GM12878 (cell line): ENCODE results near the gene MPHOSPH6. TPM values are rescaled to one million over a fixed set of nuclear protein-coding genes. Genes with fewer than 3 reads are reported as not detected.

ENCODE experiments used
- ATAC-seq: fragments of 200-7000 bp; cut with Tn5 transposase; 3 replicates; pipeline ENCODE4 v1.9.1; 2020; ENCODE audit warnings: mild to moderate bottlenecking, moderate library complexity
- BruUV-seq: library from RNA; stranded (reverse); fragments of 400-500 nt; replicated peaks from 2 replicates; lab custom pipeline; 2021; lab: Mats Ljungman, UMichigan
- CTCF ChIA-PET: fragments of 300-600 bp; sonication (Branson Sonifier 250); formaldehyde crosslinking; extraction: SDS; loops from one replicate; lab custom pipeline; 2021; ENCODE audit warnings: inconsistent platforms; lab: Yijun Ruan, JAX
- POLR2A ChIA-PET: fragments of 350-600 bp; formaldehyde crosslinking; extraction: SDS; loops from one replicate; lab custom pipeline; 2021; ENCODE audit warnings: inconsistent platforms; lab: Charles Lee
- RAD21 ChIA-PET: fragments of 300-600 bp; sonication (Branson Sonifier 250); formaldehyde crosslinking; loops from one replicate; lab custom pipeline; 2023; ENCODE audit warnings: antibody characterized with exemption; ENCODE audit not compliant: unreplicated experiment; lab: Charles Lee
- SMC1A ChIA-PET: fragments of 300-600 bp; sonication (Branson Sonifier 250); formaldehyde crosslinking; loops from one replicate; lab custom pipeline; 2023; ENCODE audit not compliant: unreplicated experiment, uncharacterized antibody; lab: Charles Lee
- DNase-seq: peaks from one replicate; pipeline ENCODE4 v3.0.0-alpha.2; 2011; ENCODE audit warnings: low read depth, low spot score
- FAIRE-seq: peaks from 3 replicates; lab custom pipeline; 2011; peaks lifted over from hg19 to GRCh38; lab: Jason Lieb, UNC
- H2AFZ ChIP-seq: 2 replicates; pipeline ENCODE4 v1.6.0; 2011; ENCODE audit warnings: low read depth, low read length, control low read depth; ENCODE audit not compliant: control insufficient read depth
- H3K27ac ChIP-seq: 2 replicates; pipeline ENCODE4 v1.5.1; 2011; ENCODE audit warnings: control low read depth; ENCODE audit not compliant: control insufficient read depth, insufficient read depth
- H3K27me3 ChIP-seq, 2 experiments: replicated peaks in 1 of 2; 2 replicates each; pipeline versions ENCODE4 v1.6.0 to v1.6.1; 2011; ENCODE audit warnings: low read length in 1 of 2; ENCODE audit not compliant: control insufficient read depth in 2 of 2, insufficient read depth in 2 of 2
- H3K36me3 ChIP-seq, 2 experiments: 2 replicates each; pipeline ENCODE4 v1.5.1; 2011; ENCODE audit warnings: low read length in 1 of 2; ENCODE audit not compliant: control insufficient read depth in 2 of 2, insufficient read depth in 2 of 2
- H3K4me1 ChIP-seq: 2 replicates; pipeline ENCODE4 v1.6.1; 2011; ENCODE audit warnings: mild to moderate bottlenecking, low read length, moderate library complexity, mixed read lengths; ENCODE audit not compliant: control insufficient read depth, insufficient read depth
- H3K4me2 ChIP-seq: 2 replicates; pipeline ENCODE4 v1.6.0; 2011; ENCODE audit warnings: control low read depth; ENCODE audit not compliant: control insufficient read depth, insufficient read depth
- H3K4me3 ChIP-seq: fragments of 200-600 bp; sonication (generic); 2 replicates; pipeline ENCODE4 v1.5.1; 2016
- H3K79me2 ChIP-seq: 2 replicates; pipeline ENCODE4 v1.6.0; 2011; ENCODE audit warnings: low read length; ENCODE audit not compliant: control insufficient read depth, insufficient read depth
- H3K9ac ChIP-seq: 2 replicates; pipeline ENCODE4 v1.8.0; 2011; ENCODE audit warnings: low read length, control low read depth, mixed read lengths; ENCODE audit not compliant: control insufficient read depth, insufficient read depth
- H3K9me3 ChIP-seq: replicated peaks from 3 replicates; pipeline ENCODE4 v1.5.1; 2011; ENCODE audit warnings: mild to moderate bottlenecking, low read length; ENCODE audit not compliant: control insufficient read depth, insufficient read depth
- H4K20me1 ChIP-seq: 2 replicates; pipeline ENCODE4 v1.6.0; 2011; ENCODE audit not compliant: control insufficient read depth, insufficient read depth
- ATF3 ChIP-seq: IDR thresholded peaks from 2 replicates; pipeline ENCODE4 v1.6.1; 2011; ENCODE audit warnings: low read depth, mild to moderate bottlenecking, low read length, moderate library complexity, borderline replicate concordance; ENCODE audit errors: extremely low read depth
- CREB1 ChIP-seq: IDR thresholded peaks from 2 replicates; pipeline ENCODE4 v1.6.1; 2012; ENCODE audit warnings: low read depth, mild to moderate bottlenecking, inconsistent platforms
- EGR1 ChIP-seq, 2 experiments: IDR thresholded peaks; 1 replicate in 1 of 2; 2 replicates in 1 of 2; pipeline ENCODE4 v1.6.1; 2011 to 2012; ENCODE audit warnings: low read depth in 2 of 2, low read length in 2 of 2, borderline replicate concordance in 1 of 2, mild to moderate bottlenecking in 1 of 2, moderate library complexity in 1 of 2
- ESRRA ChIP-seq: IDR thresholded peaks from 2 replicates; pipeline ENCODE4 v1.6.1; 2012; ENCODE audit warnings: mild to moderate bottlenecking, low read length, improper control_type of control experiment
- ETV6 ChIP-seq, 2 experiments: fragments of 450-650 bp in 1 of 2; IDR thresholded peaks in 1 of 2; conservative IDR thresholded peaks in 1 of 2; 2 replicates each; pipeline ENCODE4 v1.6.1; 2014; ENCODE audit warnings: antibody characterized with exemption in 1 of 2, borderline replicate concordance in 1 of 2, low read depth in 1 of 2, mild to moderate bottlenecking in 1 of 2, moderate library complexity in 1 of 2
- FOS ChIP-seq: IDR thresholded peaks from 3 replicates; pipeline ENCODE4 v1.6.1; 2011; ENCODE audit warnings: borderline replicate concordance; ENCODE audit not compliant: insufficient read length; ENCODE audit errors: extremely low read depth
- FOXK2 ChIP-seq: fragments of 450-650 bp; IDR thresholded peaks from 2 replicates; pipeline ENCODE4 v1.6.1; 2017; ENCODE audit warnings: mild to moderate bottlenecking, moderate library complexity
- HDAC6 ChIP-seq: fragments of 200-600 bp; sonication (generic); IDR thresholded peaks from one replicate; pipeline ENCODE4 v1.8.0; 2017; ENCODE audit warnings: antibody characterized with exemption; ENCODE audit not compliant: unreplicated experiment
- NFXL1 ChIP-seq: fragments of 450-650 bp; IDR thresholded peaks from 2 replicates; pipeline ENCODE4 v1.6.1; 2017; ENCODE audit warnings: antibody characterized with exemption, mild to moderate bottlenecking, borderline replicate concordance
- NR2C1 ChIP-seq: fragments of 450-650 bp; IDR thresholded peaks from 2 replicates; pipeline ENCODE4 v1.6.1; 2017; ENCODE audit warnings: antibody characterized with exemption, mild to moderate bottlenecking, moderate library complexity
- PAX5 ChIP-seq: IDR thresholded peaks from 2 replicates; pipeline ENCODE4 v1.6.1; 2011; ENCODE audit warnings: low read depth, low read length, borderline replicate concordance
- REST ChIP-seq: IDR thresholded peaks from 2 replicates; pipeline ENCODE4 v1.6.1; 2012; ENCODE audit warnings: mild to moderate bottlenecking, low read depth, low read length
- ZNF24 ChIP-seq: fragments of 450-650 bp; IDR thresholded peaks from 2 replicates; pipeline ENCODE4 v1.6.1; 2017; ENCODE audit warnings: antibody characterized with exemption, mild to moderate bottlenecking
- WGBS: methylation state at CpG from one replicate; pipeline ENCODE4 v1.1.6; 2016; ENCODE audit warnings: low lambda C conversion rate; ENCODE audit not compliant: insufficient replicate concordance, insufficient coverage; ENCODE audit errors: missing lambda C conversion rate; 5-methylcytosine and 5-hydroxymethylcytosine counted together
- in situ Hi-C: fragments of 300-500 bp; cut with MboI; formaldehyde crosslinking; loops from 9 replicates; pipeline ENCODE4 v1.14.3; 2018; ENCODE audit warnings: mixed read lengths
- intact Hi-C: fragments of 100-400 bp; cut with micrococcal nuclease; formaldehyde crosslinking; loops from one replicate; pipeline ENCODE4 v1.14.2; 2022; ENCODE audit not compliant: unreplicated experiment
- polyA plus RNA-seq, 11 experiments: library from polyadenylated mRNA; depleted of rRNA in 4 of 11; unstranded in 6 of 11; stranded (reverse) in 5 of 11; fragments of >200 nt; fragmentation: Nextera tagmentation in 4 of 11; fragmentation: Illumina TruSeq in 1 of 11; extraction: Ambion mirVana in 4 of 11; extraction: Trizol in 1 of 11; gene quantifications; 1 replicate in 1 of 11; 2 replicates in 10 of 11; pipeline versions ENCODE4 v1.2.1 to v1.2.3, GENCODE V29; 2011 to 2016; ENCODE audit warnings: inconsistent platforms in 2 of 11, missing spikeins in 2 of 11, low read depth in 1 of 11
- total RNA-seq, 4 experiments: library from RNA; depleted of rRNA in 3 of 4; stranded (reverse); fragments of >200 nt in 3 of 4; fragmentation: Illumina TruSeq in 1 of 4; extraction: Trizol in 1 of 4; gene quantifications; 2 replicates each; pipeline versions ENCODE4 v1.2.1 to v1.2.3, GENCODE V29; 2013 to 2021

Gene MPHOSPH6
- total and polyA plus RNA-seq, 10 of the 15 experiments (the other 5 are each of a cell fraction or from before 2014, with no cell fraction given), result 8.9 to 39.6 (median 19.8) TPM

GRCh38 chr16:82108774-82109173, 61.2 kb downstream of the MPHOSPH6 start:
- Histone ChIP-seq H3K4me3 (no peak overlapping the region), H2AFZ (no peak overlapping the region), H3K27me3 (peaks cover 0 to 2% of the 10 kb centered on the region in 2 experiments; a peak in 2 of 4 replicates), H3K9me3 (no peaks in the 10 kb centered on the region), H3K79me2 (no peaks in the 10 kb centered on the region), H3K4me2 (no peak overlapping the region), H4K20me1 (peaks cover 2% of the 10 kb centered on the region; the same call in 1 of the 2 replicates), H3K27ac (no peak overlapping the region), H3K4me1 (no peaks in the 10 kb centered on the region)
- 54% methylated on average over 6 of the region's 6 CpGs for WGBS
- in situ Hi-C loops, result no loop called here
- intact Hi-C loops, result no loop called here
- ChIA-PET SMC1A (no interaction called here), CTCF (no interaction called here), POLR2A (no interaction called here)
- DNase-seq (no peak), FAIRE-seq (no peak), ATAC-seq (no peak)
- no TSS peak for BruUV-seq
- no peak for TF ChIP-seq ESRRA
- no peak for TF ChIP-seq HDAC6
- TF ChIP-seq NR2C1, result no peak
- TF ChIP-seq, all 136 proteins: peak for 0
- RAD21 ChIA-PET, result no interaction called here
- Histone ChIP-seq H3K36me3 (no peaks in the 10 kb centered on the region), H3K9ac (no peak overlapping the region)

GRCh38 chr16:82108100-82108499, 61.9 kb downstream of the MPHOSPH6 start:
- H3K4me1 ChIP-seq, result no peaks in the 10 kb centered on the region
- no peak overlapping the region for H3K4me3 ChIP-seq
- no peak overlapping the region for H2AFZ ChIP-seq
- ChIA-PET CTCF (no interaction called here), POLR2A (no interaction called here), RAD21 (no interaction called here), SMC1A (no interaction called here)
- no peaks in the 10 kb centered on the region for H3K79me2 ChIP-seq
- H4K20me1 ChIP-seq, result peaks cover 2% of the 10 kb centered on the region; the same call in 1 of the 2 replicates
- intact Hi-C loops (no loop called here), in situ Hi-C loops (no loop called here)
- no TSS peak for BruUV-seq
- no peak for FAIRE-seq
- H3K9ac ChIP-seq, result no peak overlapping the region
- no peak for DNase-seq
- no peak overlapping the region for H3K27ac ChIP-seq
- no peak for ATAC-seq
- 21% methylated on average over 2 of the region's 2 CpGs for WGBS
- H3K9me3 ChIP-seq, result no peaks in the 10 kb centered on the region
- no peaks in the 10 kb centered on the region for H3K36me3 ChIP-seq
- H3K27me3 ChIP-seq, result peaks cover 0 to 2% of the 10 kb centered on the region in 2 experiments; a peak in 2 of 4 replicates
- no peak overlapping the region for H3K4me2 ChIP-seq
- no peak for TF ChIP-seq ZNF24
- no peak for TF ChIP-seq FOXK2
- no peak for TF ChIP-seq REST
- TF ChIP-seq ATF3, result no peak
- no peak for TF ChIP-seq PAX5
- TF ChIP-seq ETV6 (conservative IDR thresholded peaks at IDR 0.05 in 1 of 2, IDR thresholded peaks at IDR 0.05 in 1 of 2; ENCODE audit: borderline replicate concordance in 1 of 2, low read depth in 1 of 2), result no peak
- no peak for TF ChIP-seq FOS
- TF ChIP-seq NFXL1, result no peak
- TF ChIP-seq EGR1 (IDR thresholded peaks at IDR 0.05; ENCODE audit: borderline replicate concordance in 1 of 2, low read depth in 2 of 2, low read length in 2 of 2), result no peak
- TF ChIP-seq CREB1, result no peak
